Naive thymus-derived CD4-positive, alpha-beta T cell (primary cell): ENCODE data around the gene CEP78. TPM values are rescaled to one million over a fixed set of nuclear protein-coding genes. Genes with fewer than 3 reads are reported as not detected.

ENCODE experiments used
- ATAC-seq: fragments of 150-1000 bp; cut with Tn5 transposase; 2 replicates; pipeline ENCODE4 v1.10.0; 2021; ENCODE audit warnings: mild to moderate bottlenecking, moderate library complexity
- CTCF ChIA-PET: fragments of 350-600 bp; sonication (Branson Sonifier 250); formaldehyde crosslinking; loops from one replicate; lab custom pipeline; 2021; ENCODE audit warnings: antibody characterized with exemption; lab: Charles Lee
- POLR2A ChIA-PET: fragments of 350-600 bp; sonication (Branson Sonifier 250); formaldehyde crosslinking; loops from one replicate; lab custom pipeline; 2021; ENCODE audit warnings: antibody characterized with exemption, inconsistent platforms; lab: Charles Lee
- DNase-seq, 9 donors: peaks; one replicate each; pipeline versions ENCODE4 v3.0.0 to v3.0.0-alpha.2; 2020 to 2022; ENCODE audit warnings: mixed read lengths in 1 of 9
- H3K27ac ChIP-seq: one replicate; pipeline ENCODE4 v1.7.0; 2013; ENCODE audit warnings: mild to moderate bottlenecking, low read depth, low read length, moderate library complexity
- H3K27me3 ChIP-seq, 2 donors: one replicate each; pipeline ENCODE4 v1.7.0; 2013; ENCODE audit warnings: low read length in 2 of 2, mild to moderate bottlenecking in 2 of 2, moderate library complexity in 2 of 2; ENCODE audit not compliant: control insufficient read depth in 2 of 2, insufficient read depth in 2 of 2
- H3K36me3 ChIP-seq, 3 experiments: 1 replicate in 2 of 3; 2 replicates in 1 of 3; pipeline ENCODE4 v1.7.0; 2013; ENCODE audit warnings: low read length in 3 of 3, mild to moderate bottlenecking in 3 of 3, moderate library complexity in 1 of 3; ENCODE audit not compliant: insufficient read depth in 3 of 3, control insufficient read depth in 2 of 3
- H3K4me1 ChIP-seq, 2 donors: one replicate each; pipeline ENCODE4 v1.7.0; 2013; ENCODE audit warnings: low read length in 2 of 2, mild to moderate bottlenecking in 2 of 2, moderate library complexity in 1 of 2; ENCODE audit not compliant: control insufficient read depth in 2 of 2, insufficient read depth in 2 of 2
- H3K4me3 ChIP-seq: 2 replicates; pipeline ENCODE4 v1.7.0; 2013; ENCODE audit warnings: mild to moderate bottlenecking, low read length
- H3K9me3 ChIP-seq, 3 experiments: 1 replicate in 2 of 3; 2 replicates in 1 of 3; pipeline ENCODE4 v1.7.0; 2013; ENCODE audit warnings: low read length in 3 of 3; ENCODE audit not compliant: control insufficient read depth in 2 of 3
- H3K27ac Mint-ChIP-seq, 9 donors: one replicate each; pipeline ENCODE4 v1.8.0; 2020 to 2022; ENCODE audit warnings: mixed read lengths in 9 of 9, mild to moderate bottlenecking in 8 of 9, moderate library complexity in 5 of 9, inconsistent platforms in 2 of 9
- H3K27me3 Mint-ChIP-seq, 5 donors: one replicate each; pipeline ENCODE4 v1.8.0; 2021 to 2022; ENCODE audit warnings: mixed read lengths in 5 of 5, mild to moderate bottlenecking in 1 of 5
- H3K36me3 Mint-ChIP-seq, 5 donors: one replicate each; pipeline ENCODE4 v1.8.0; 2020 to 2022; ENCODE audit warnings: mixed read lengths in 5 of 5, mild to moderate bottlenecking in 3 of 5, inconsistent platforms in 1 of 5
- H3K4me1 Mint-ChIP-seq, 7 donors: one replicate each; pipeline ENCODE4 v1.8.0; 2020 to 2022; ENCODE audit warnings: mixed read lengths in 7 of 7, mild to moderate bottlenecking in 3 of 7, inconsistent platforms in 1 of 7
- H3K4me3 Mint-ChIP-seq, 10 donors: one replicate each; pipeline ENCODE4 v1.8.0; 2020 to 2022; ENCODE audit warnings: mild to moderate bottlenecking in 10 of 10, mixed read lengths in 10 of 10, moderate library complexity in 6 of 10, inconsistent platforms in 2 of 10
- H3K9me3 Mint-ChIP-seq, 11 donors: one replicate each; pipeline ENCODE4 v1.8.0; 2020 to 2022; ENCODE audit warnings: mixed read lengths in 11 of 11, mild to moderate bottlenecking in 4 of 11, inconsistent platforms in 1 of 11, moderate library complexity in 1 of 11
- intact Hi-C, 2 donors: fragments of 100-400 bp; cut with micrococcal nuclease; formaldehyde crosslinking; loops; one replicate each; pipeline ENCODE4 v1.15.1; 2023
- polyA plus RNA-seq, 2 donors: library from polyadenylated mRNA; unstranded; fragments of 300-500 nt; fragmentation: Illumina TruSeq; gene quantifications; one replicate each; pipeline ENCODE4 v1.2.3, GENCODE V29; 2021
- total RNA-seq, 6 experiments: library from RNA in 5 of 6; stranded (reverse) in 5 of 6; gene quantifications; 1 replicate in 5 of 6; 2 replicates in 1 of 6; pipeline ENCODE4 v1.2.3 and lab custom pipeline; 2021 to 2026

The CEP78 gene
- total and polyA plus RNA-seq, 7 experiments from 2014 or later = 10.9 to 34.8 (median 23.1) TPM

DNA sequence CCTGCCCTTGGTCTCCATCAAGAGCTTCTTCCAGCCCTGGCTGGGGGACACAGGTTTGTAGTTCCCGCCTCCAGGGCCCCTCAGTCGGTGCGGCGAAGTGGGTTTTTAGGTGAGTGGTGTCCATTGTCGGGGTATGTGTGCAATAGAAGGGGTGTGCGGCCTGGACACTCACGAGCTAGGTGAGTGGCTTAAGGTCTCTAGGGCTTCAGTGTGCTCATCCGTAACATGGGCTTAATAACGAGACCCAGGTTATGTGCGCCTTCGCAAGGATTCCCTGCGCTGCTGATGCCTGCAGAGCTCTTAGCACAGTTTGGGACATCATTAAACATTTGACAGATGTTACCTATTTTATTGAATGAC lies 656 bp downstream of the CEP78 start:
- Histone ChIP-seq H3K9me3 (no peaks in the 10 kb centered on the region), H3K4me1 (peaks cover 5 to 12% of the 10 kb centered on the region in 2 donors), H3K4me3 (peak overlapping the region; percentile 86), H3K36me3 (peaks cover 0 to 9% (median 0%) of the 10 kb centered on the region in 3 experiments), H3K27ac (peak overlapping the region; percentile 72), H3K27me3 (no peaks in the 10 kb centered on the region)
- intact Hi-C loops = loop anchor here (1.0 to 2.0 kb wide), 6 partner anchors 35 to 1059 kb away; partner anchors contain the start of genes VPS13A (in 2 of the 2) and PSAT1 (in 1 of the 2)
- POLR2A ChIA-PET = interaction anchor here (0.9 to 1.7 kb wide), 2 partner anchors 26 to 60 kb away, joined by 3 to 5 read pairs; no protein-coding TSS in a partner anchor
- peak overlapping the region; percentile 22 to 97 (median 71) for H3K27ac Mint-ChIP-seq
- peak overlapping the region in 3 of 10 donors; percentile 98 for H3K4me3 Mint-ChIP-seq
- peaks cover 0 to 17% (median 4%) of the 10 kb centered on the region in 5 donors for H3K36me3 Mint-ChIP-seq
- H3K27me3 Mint-ChIP-seq = no peaks in the 10 kb centered on the region
- CTCF ChIA-PET = interaction anchor here (1.4 kb wide), 1 partner anchor 803 kb away, joined by 3 read pairs; no protein-coding TSS in a partner anchor
- H3K9me3 Mint-ChIP-seq = peaks cover 0 to 1% (median 0%) of the 10 kb centered on the region in 11 donors
- DNase-seq (no peak), ATAC-seq (no peak)
- peaks cover 32 to 49% (median 45%) of the 10 kb centered on the region in 7 donors for H3K4me1 Mint-ChIP-seq

DNA sequence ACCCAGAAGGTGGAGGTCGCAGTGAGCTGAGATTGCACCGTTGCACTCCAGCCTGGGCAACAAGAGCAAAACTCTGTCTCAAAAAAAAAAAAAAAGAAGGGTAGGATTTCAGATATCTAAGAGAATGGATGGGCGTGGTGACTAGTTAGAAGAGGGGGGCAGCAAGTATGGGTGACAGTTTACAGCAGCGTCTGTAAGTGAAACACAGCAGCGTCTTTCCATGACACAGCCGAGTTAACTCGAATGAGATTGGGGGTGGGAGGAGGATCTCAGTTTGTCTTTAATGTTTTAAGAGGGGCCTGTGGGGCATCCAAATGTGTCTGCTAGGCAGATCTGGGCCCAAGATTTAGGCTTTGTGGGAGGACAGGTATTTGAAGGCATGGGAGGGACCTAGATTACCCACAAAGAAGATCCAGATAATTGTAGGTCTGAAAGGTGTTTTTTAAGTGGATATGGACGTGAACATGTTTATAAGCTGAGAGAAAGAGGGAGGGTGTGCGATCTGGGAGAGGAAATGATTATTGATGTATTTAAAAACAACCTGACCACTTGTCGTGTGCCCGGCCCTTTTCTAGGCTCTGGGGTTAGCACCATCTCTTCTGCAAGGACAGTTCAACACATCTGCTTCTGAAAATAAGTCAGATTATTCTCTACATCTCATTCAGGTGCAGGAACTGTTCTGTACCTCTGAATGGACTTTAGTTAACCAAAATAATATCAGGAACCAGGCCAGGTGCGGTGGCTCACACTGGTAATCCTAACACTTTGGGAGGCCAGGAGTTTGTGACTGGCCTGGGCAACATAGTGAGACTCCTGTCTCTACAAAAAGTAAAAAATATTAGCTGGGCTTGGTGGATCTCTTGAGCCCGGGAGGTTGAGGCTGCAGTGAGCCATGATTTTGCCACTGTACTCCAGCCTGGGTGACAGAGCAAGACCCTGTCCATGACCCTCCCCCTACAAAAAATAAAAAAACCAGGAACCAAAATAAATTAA lies 2.5 kb downstream of the CEP78 start:
- intact Hi-C loops = no loop called here
- CTCF ChIA-PET = interaction anchor here (0.6 kb wide), 1 partner anchor 130 kb away, joined by 5 read pairs; no protein-coding TSS in a partner anchor

DNA sequence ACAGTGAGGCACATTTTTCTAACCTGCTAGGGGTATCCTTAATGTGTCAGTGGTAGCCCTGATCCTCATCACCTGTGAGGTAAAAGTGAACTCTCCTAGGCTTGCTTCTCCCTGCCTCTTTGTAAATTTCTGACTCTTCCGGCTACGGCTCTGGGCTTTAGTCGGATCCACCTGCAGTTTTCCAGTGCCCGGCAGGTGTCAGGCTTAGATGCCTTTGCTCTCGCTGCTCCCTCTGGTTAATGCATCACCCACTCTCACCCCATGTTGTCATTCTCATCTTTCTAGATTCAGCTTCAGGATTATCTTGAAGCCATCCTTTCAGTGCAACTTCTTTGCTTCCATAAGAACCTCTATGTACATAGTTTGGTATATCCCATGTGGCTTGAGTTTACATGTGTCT lies 3.6 kb downstream of the CEP78 start:
- Histone ChIP-seq H3K27me3 (no peaks in the 10 kb centered on the region), H3K9me3 (no peaks in the 10 kb centered on the region), H3K27ac (no peak overlapping the region), H3K4me3 (no peak overlapping the region), H3K4me1 (peaks cover 12 to 16% of the 10 kb centered on the region in 2 donors), H3K36me3 (peaks cover 0 to 9% (median 0%) of the 10 kb centered on the region in 3 experiments)
- Mint-ChIP-seq H3K9me3 (peaks cover 0 to under 1% (median 0%) of the 10 kb centered on the region in 11 donors), H3K27ac (peak overlapping the region in 3 of 9 donors; percentile 5 to 64 (median 44)), H3K36me3 (peaks cover 0 to 23% (median 4%) of the 10 kb centered on the region in 5 donors), H3K4me3 (peak overlapping the region in 6 of 10 donors; percentile 2 to 47 (median 32)), H3K4me1 (peaks cover 35 to 59% (median 53%) of the 10 kb centered on the region in 7 donors), H3K27me3 (no peaks in the 10 kb centered on the region)
- ChIA-PET CTCF (interaction anchor here (1.0 kb wide), 1 partner anchor 9 kb away, joined by 3 read pairs; no protein-coding TSS in a partner anchor), POLR2A (no interaction called here)
- ATAC-seq (no peak), DNase-seq (peak in 1 of 9 donors; percentile 8)
- intact Hi-C loops = no loop called here

More for the DNA sequence above, 2.5 kb downstream of the CEP78 start:
- peak; percentile 25 for ATAC-seq
- POLR2A ChIA-PET = interaction anchor here (0.6 kb wide), 1 partner anchor 196 kb away, joined by 6 read pairs; no protein-coding TSS in a partner anchor
- H3K4me3 Mint-ChIP-seq = peak overlapping the region; percentile 11 to 80 (median 37)
- DNase-seq = no peak
- H3K27ac ChIP-seq = no peak overlapping the region
- peak overlapping the region in 5 of 9 donors; percentile 1 to 66 (median 25) for H3K27ac Mint-ChIP-seq
- no peaks in the 10 kb centered on the region for H3K27me3 ChIP-seq
- H3K9me3 Mint-ChIP-seq = peaks cover 0 to 1% (median 0%) of the 10 kb centered on the region in 11 donors
- peaks cover 12 to 16% of the 10 kb centered on the region in 2 donors for H3K4me1 ChIP-seq
- peaks cover 0 to 22% (median 4%) of the 10 kb centered on the region in 5 donors for H3K36me3 Mint-ChIP-seq
- peaks cover 38 to 59% (median 55%) of the 10 kb centered on the region in 7 donors for H3K4me1 Mint-ChIP-seq
- H3K27me3 Mint-ChIP-seq = no peaks in the 10 kb centered on the region
- H3K36me3 ChIP-seq = peaks cover 0 to 9% (median 0%) of the 10 kb centered on the region in 3 experiments
- H3K9me3 ChIP-seq = no peaks in the 10 kb centered on the region
- H3K4me3 ChIP-seq = no peak overlapping the region

DNA sequence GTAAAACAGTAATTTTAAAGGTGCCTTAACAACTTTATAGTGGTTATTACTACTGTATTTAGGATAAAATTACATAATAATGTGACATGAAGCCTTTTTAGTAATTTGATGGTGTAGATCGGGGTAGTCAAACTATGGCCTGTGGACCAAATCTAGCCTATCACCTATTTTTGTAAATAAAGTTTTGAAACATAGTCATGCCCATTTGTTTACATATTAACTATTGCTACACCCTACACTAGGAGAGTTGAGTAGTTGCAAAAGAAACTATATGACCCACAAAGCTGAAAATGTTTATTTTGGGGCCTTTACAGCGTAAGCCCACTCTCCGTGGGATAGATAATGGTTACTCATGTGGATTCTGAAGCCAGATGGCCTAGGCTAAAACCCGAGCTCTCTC lies 6.2 kb downstream of the CEP78 start:
- ChIA-PET CTCF (no interaction called here), POLR2A (no interaction called here)
- H3K27ac Mint-ChIP-seq = peak overlapping the region in 3 of 9 donors; percentile 13 to 80 (median 22)
- no peaks in the 10 kb centered on the region for H3K27me3 Mint-ChIP-seq
- H3K9me3 ChIP-seq = no peaks in the 10 kb centered on the region
- peaks cover 8 to 11% of the 10 kb centered on the region in 2 donors for H3K4me1 ChIP-seq
- peak overlapping the region in 5 of 10 donors; percentile 14 to 60 (median 54) for H3K4me3 Mint-ChIP-seq
- peaks cover 33 to 52% (median 46%) of the 10 kb centered on the region in 7 donors for H3K4me1 Mint-ChIP-seq
- DNase-seq (no peak), ATAC-seq (no peak)
- no peak overlapping the region for H3K4me3 ChIP-seq
- H3K9me3 Mint-ChIP-seq = no peaks in the 10 kb centered on the region
- peaks cover 0 to 3% (median 0%) of the 10 kb centered on the region in 3 experiments for H3K36me3 ChIP-seq
- H3K27ac ChIP-seq = no peak overlapping the region
- intact Hi-C loops = no loop called here
- H3K27me3 ChIP-seq = no peaks in the 10 kb centered on the region
- H3K36me3 Mint-ChIP-seq = peaks cover 3 to 30% (median 9%) of the 10 kb centered on the region in 5 donors

DNA sequence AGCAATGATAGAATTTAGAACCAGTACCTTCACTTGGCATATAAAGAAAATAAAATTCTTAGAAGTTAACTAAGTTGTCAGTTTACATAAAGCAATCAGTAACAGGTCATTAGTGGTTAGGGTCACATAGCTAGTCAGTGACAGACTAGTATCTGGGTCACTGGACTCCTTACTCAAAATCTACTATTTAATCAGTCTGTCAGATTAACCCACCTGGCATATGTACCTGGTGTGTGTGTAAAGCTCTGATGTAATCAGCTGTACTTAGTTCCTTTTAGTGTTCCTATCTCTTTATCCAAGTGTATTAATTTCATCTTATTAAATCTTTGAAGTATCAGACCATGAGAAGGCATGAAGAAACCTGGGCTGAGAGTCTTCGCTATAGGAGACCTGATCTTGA lies 7.3 kb downstream of the CEP78 start:
- no peaks in the 10 kb centered on the region for H3K9me3 ChIP-seq
- H3K27ac ChIP-seq = no peak overlapping the region
- H3K27me3 ChIP-seq = no peaks in the 10 kb centered on the region
- DNase-seq (no peak), ATAC-seq (no peak)
- intact Hi-C loops = no loop called here
- ChIA-PET CTCF (no interaction called here), POLR2A (no interaction called here)
- Mint-ChIP-seq H3K27ac (no peak overlapping the region), H3K36me3 (peaks cover 3 to 39% (median 15%) of the 10 kb centered on the region in 5 donors), H3K4me3 (no peak overlapping the region), H3K4me1 (peaks cover 26 to 45% (median 41%) of the 10 kb centered on the region in 7 donors), H3K9me3 (no peaks in the 10 kb centered on the region), H3K27me3 (no peaks in the 10 kb centered on the region)
- peaks cover 0 to 5% (median 0%) of the 10 kb centered on the region in 3 experiments for H3K36me3 ChIP-seq
- H3K4me1 ChIP-seq = peaks cover 6 to 11% of the 10 kb centered on the region in 2 donors
- no peak overlapping the region for H3K4me3 ChIP-seq

DNA sequence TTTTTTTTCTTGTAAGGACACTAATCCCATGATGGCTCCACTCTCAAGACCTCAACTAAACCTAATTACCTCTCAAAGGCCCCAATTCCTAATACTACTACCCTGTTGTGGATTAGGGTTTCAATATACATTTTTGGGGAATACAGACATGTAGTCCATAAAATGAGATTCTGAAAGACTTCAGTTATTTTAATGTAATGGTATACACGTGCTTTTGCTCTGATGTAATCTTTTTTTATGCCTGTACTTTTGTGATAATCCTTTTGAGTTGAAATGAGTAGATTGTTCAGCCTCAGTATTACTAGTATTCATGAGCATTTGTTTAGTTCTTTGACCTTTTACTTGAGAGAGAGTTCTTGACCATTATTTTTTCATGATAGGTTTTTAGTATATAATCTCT lies 9.5 kb downstream of the CEP78 start:
- H3K4me1 Mint-ChIP-seq = peaks cover 7 to 27% (median 20%) of the 10 kb centered on the region in 7 donors
- no peaks in the 10 kb centered on the region for H3K9me3 ChIP-seq
- H3K36me3 Mint-ChIP-seq = peaks cover 7 to 44% (median 20%) of the 10 kb centered on the region in 5 donors
- H3K4me3 Mint-ChIP-seq = no peak overlapping the region
- H3K4me3 ChIP-seq = no peak overlapping the region
- intact Hi-C loops = no loop called here
- DNase-seq = no peak
- H3K27ac Mint-ChIP-seq = no peak overlapping the region
- no peak overlapping the region for H3K27ac ChIP-seq
- ChIA-PET POLR2A (no interaction called here), CTCF (no interaction called here)
- no peak for ATAC-seq
- H3K27me3 ChIP-seq = no peaks in the 10 kb centered on the region
- H3K36me3 ChIP-seq = peaks cover 0 to 7% (median 5%) of the 10 kb centered on the region in 3 experiments
- peaks cover 0 to 11% of the 10 kb centered on the region in 2 donors for H3K4me1 ChIP-seq
- H3K27me3 Mint-ChIP-seq = no peaks in the 10 kb centered on the region
- H3K9me3 Mint-ChIP-seq = no peaks in the 10 kb centered on the region
